SIG-M5 (cell line): ENCODE measurements around the gene KY.

Source experiments
- DNase-seq: peaks from one replicate; lab custom pipeline; 2025; lab: John Stamatoyannopoulos, UW

The KY gene

GRCh38 chr3:134619301-134619615 is 31.6 kb downstream of the KY start:
- no peak for DNase-seq

- DNase-seq = no peak
Observed at GRCh38 chr3:134618478-134619300, 32.1 kb downstream of the KY start.

- DNase-seq = no peak
Observed at GRCh38 chr3:134617608-134618477, 33.0 kb downstream of the KY start.

- DNase-seq = no peak
Observed at GRCh38 chr3:134615743-134616142, 35.1 kb downstream of the KY start.

- DNase-seq = no peak
Observed at GRCh38 chr3:134614955-134615354, 35.9 kb downstream of the KY start.

- DNase-seq = no peak
Observed at GRCh38 chr3:134613006-134613520, 37.8 kb downstream of the KY start.

GRCh38 chr3:134611516-134611915 is 39.3 kb downstream of the KY start:
- DNase-seq = no peak

GRCh38 chr3:134610432-134611385 is 40.1 kb downstream of the KY start:
- no peak for DNase-seq

- no peak for DNase-seq
Observed at GRCh38 chr3:134609821-134610431, 40.9 kb downstream of the KY start.

GRCh38 chr3:134608771-134609435 is 41.9 kb downstream of the KY start:
- no peak for DNase-seq

GRCh38 chr3:134608023-134608770 is 42.6 kb downstream of the KY start:
- DNase-seq = no peak

GRCh38 chr3:134607054-134608022 is 43.5 kb downstream of the KY start:
- DNase-seq = no peak

GRCh38 chr3:134606033-134607025 is 44.5 kb downstream of the KY start:
- no peak for DNase-seq

- no peak for DNase-seq
Observed at GRCh38 chr3:134605556-134605955, 45.3 kb downstream of the KY start.

GRCh38 chr3:134603956-134604355 is 46.9 kb downstream of the KY start:
- DNase-seq = no peak

GRCh38 chr3:134603480-134603879 is 47.3 kb downstream of the KY start:
- DNase-seq = no peak

- no peak for DNase-seq
Observed at GRCh38 chr3:134602440-134602814, 48.4 kb downstream of the KY start.
